Spinal cord (tissue), 10 donors: ENCODE data around the gene GSAP. TPM values are rescaled to one million over a fixed set of nuclear protein-coding genes. Genes with fewer than 3 reads are reported as not detected.

ENCODE experiments used
- DNase-seq, 6 donors: peaks; one replicate each; pipeline versions ENCODE4 v3.0.0 to v3.0.0-alpha.2; 2013 to 2015; ENCODE audit warnings: low spot score in 6 of 6, low read depth in 4 of 6
- H3K27ac ChIP-seq: one replicate; pipeline ENCODE4 v1.5.1; 2013; ENCODE audit warnings: low read depth, low read length, control low read depth
- H3K27me3 ChIP-seq: one replicate; pipeline ENCODE4 v1.6.1; 2013; ENCODE audit warnings: low read length; ENCODE audit not compliant: control insufficient read depth, insufficient read depth
- H3K36me3 ChIP-seq: one replicate; pipeline ENCODE4 v1.6.1; 2013; ENCODE audit warnings: low read length; ENCODE audit not compliant: control insufficient read depth, insufficient read depth
- H3K4me1 ChIP-seq: one replicate; pipeline ENCODE4 v1.6.1; 2013; ENCODE audit warnings: low read length; ENCODE audit not compliant: control insufficient read depth, insufficient read depth
- H3K4me3 ChIP-seq: one replicate; pipeline ENCODE4 v1.5.1; 2013; ENCODE audit warnings: low read depth, low read length, control low read depth
- H3K9me3 ChIP-seq: one replicate; pipeline ENCODE4 v1.6.1; 2013; ENCODE audit warnings: low read length; ENCODE audit not compliant: control insufficient read depth, insufficient read depth
- WGBS: methylation state at CpG from one replicate; pipeline ENCODE4 v1.1.5; 2013; ENCODE audit warnings: missing lambda C conversion rate; ENCODE audit not compliant: insufficient coverage; 5-methylcytosine and 5-hydroxymethylcytosine counted together
- polyA plus RNA-seq, 2 donors: library from polyadenylated mRNA; unstranded; fragments of 120-200 nt; gene quantifications; one replicate each; pipeline ENCODE4 v1.2.1, GENCODE V29; 2013; ENCODE audit not compliant: insufficient read length in 2 of 2
- total RNA-seq, 2 donors: library from RNA; depleted of rRNA in 1 of 2; stranded (reverse); fragments of 120-200 nt in 1 of 2; fragments of >200 nt in 1 of 2; gene quantifications; one replicate each; pipeline versions ENCODE4 v1.2.3 to v1.2.4, GENCODE V29; 2013 to 2014
- donor health status: healthy.

The GSAP gene
- total and polyA plus RNA-seq, 4 donors: 11.2 to 18.4 (median 14.7) TPM

GRCh38 chr7:77383333-77383740 lies 32.8 kb downstream of the GSAP start:
- H3K36me3 ChIP-seq: no peaks in the 10 kb centered on the region
- H3K4me3 ChIP-seq: no peak overlapping the region
- WGBS: 83% methylated on average over 1 of the region's 6 CpGs
- H3K27me3 ChIP-seq: no peaks in the 10 kb centered on the region
- no peaks in the 10 kb centered on the region for H3K4me1 ChIP-seq
- no peak for DNase-seq
- no peaks in the 10 kb centered on the region for H3K9me3 ChIP-seq
- no peak overlapping the region for H3K27ac ChIP-seq

GRCh38 chr7:77382532-77382931 lies 33.6 kb downstream of the GSAP start:
- DNase-seq: no peak
- Histone ChIP-seq H3K9me3 (no peaks in the 10 kb centered on the region), H3K36me3 (no peaks in the 10 kb centered on the region), H3K27ac (no peak overlapping the region), H3K4me3 (no peak overlapping the region), H3K4me1 (no peaks in the 10 kb centered on the region), H3K27me3 (no peaks in the 10 kb centered on the region)

- Histone ChIP-seq H3K27ac (no peak overlapping the region), H3K9me3 (no peaks in the 10 kb centered on the region), H3K4me3 (no peak overlapping the region), H3K4me1 (no peaks in the 10 kb centered on the region), H3K27me3 (no peaks in the 10 kb centered on the region), H3K36me3 (peaks cover 4% of the 10 kb centered on the region)
- no peak for DNase-seq
- WGBS: no CpG with 5 or more reads among the region's 3 CpGs
These were observed 37.6 kb downstream of the GSAP start for GRCh38 chr7:77378584-77378983.

GRCh38 chr7:77370606-77371005 lies 45.5 kb downstream of the GSAP start:
- WGBS: 50% methylated on average over 1 of the region's 1 CpG
- peaks cover 1% of the 10 kb centered on the region for H3K9me3 ChIP-seq
- DNase-seq: no peak
- no peaks in the 10 kb centered on the region for H3K36me3 ChIP-seq
- no peaks in the 10 kb centered on the region for H3K27me3 ChIP-seq
- H3K4me3 ChIP-seq: no peak overlapping the region
- H3K4me1 ChIP-seq: no peaks in the 10 kb centered on the region
- no peak overlapping the region for H3K27ac ChIP-seq

- no CpG with 5 or more reads among the region's 2 CpGs for WGBS
These were observed 47.2 kb downstream of the GSAP start for GRCh38 chr7:77368974-77369373.

GRCh38 chr7:77367976-77368375 lies 48.2 kb downstream of the GSAP start:
- WGBS: no CpG with 5 or more reads among the region's 4 CpGs
- no peak overlapping the region for H3K4me3 ChIP-seq
- H3K9me3 ChIP-seq: peaks cover 1% of the 10 kb centered on the region
- no peaks in the 10 kb centered on the region for H3K4me1 ChIP-seq
- no peaks in the 10 kb centered on the region for H3K27me3 ChIP-seq
- DNase-seq: peak in 1 of 6 donors; percentile 9
- no peaks in the 10 kb centered on the region for H3K36me3 ChIP-seq
- no peak overlapping the region for H3K27ac ChIP-seq

More at GRCh38 chr7:77368974-77369373, 47.2 kb downstream of the GSAP start:
- Histone ChIP-seq H3K4me3 (no peak overlapping the region), H3K4me1 (no peaks in the 10 kb centered on the region), H3K27ac (no peak overlapping the region), H3K9me3 (peaks cover 1% of the 10 kb centered on the region), H3K36me3 (no peaks in the 10 kb centered on the region), H3K27me3 (no peaks in the 10 kb centered on the region)
- DNase-seq: no peak

GRCh38 chr7:77362905-77363304 lies 53.2 kb downstream of the GSAP start:
- no peak overlapping the region for H3K4me3 ChIP-seq
- no peaks in the 10 kb centered on the region for H3K27me3 ChIP-seq
- H3K36me3 ChIP-seq: no peaks in the 10 kb centered on the region
- no peak for DNase-seq
- WGBS: 86% methylated on average over 1 of the region's 1 CpG
- H3K4me1 ChIP-seq: no peaks in the 10 kb centered on the region
- peaks cover 1% of the 10 kb centered on the region for H3K9me3 ChIP-seq
- no peak overlapping the region for H3K27ac ChIP-seq

GRCh38 chr7:77360969-77361368 lies 55.2 kb downstream of the GSAP start:
- no CpG with 5 or more reads among the region's 3 CpGs for WGBS
- H3K4me1 ChIP-seq: no peaks in the 10 kb centered on the region

GRCh38 chr7:77360104-77360503 lies 56.0 kb downstream of the GSAP start:
- H3K27ac ChIP-seq: no peak overlapping the region
- no CpG with 5 or more reads among the region's 1 CpG for WGBS

More at GRCh38 chr7:77360969-77361368, 55.2 kb downstream of the GSAP start:
- H3K4me3 ChIP-seq: no peak overlapping the region
- H3K9me3 ChIP-seq: no peaks in the 10 kb centered on the region
- no peaks in the 10 kb centered on the region for H3K27me3 ChIP-seq
- H3K27ac ChIP-seq: no peak overlapping the region
- DNase-seq: no peak
- no peaks in the 10 kb centered on the region for H3K36me3 ChIP-seq

GRCh38 chr7:77359599-77359998 lies 56.5 kb downstream of the GSAP start:
- no peak overlapping the region for H3K27ac ChIP-seq
- H3K4me1 ChIP-seq: no peaks in the 10 kb centered on the region
- no peaks in the 10 kb centered on the region for H3K36me3 ChIP-seq
- DNase-seq: no peak
- WGBS: no CpG with 5 or more reads among the region's 1 CpG
- no peaks in the 10 kb centered on the region for H3K27me3 ChIP-seq
- H3K4me3 ChIP-seq: no peak overlapping the region
- H3K9me3 ChIP-seq: no peaks in the 10 kb centered on the region

More at GRCh38 chr7:77360104-77360503, 56.0 kb downstream of the GSAP start:
- Histone ChIP-seq H3K4me1 (no peaks in the 10 kb centered on the region), H3K36me3 (no peaks in the 10 kb centered on the region), H3K9me3 (no peaks in the 10 kb centered on the region), H3K27me3 (no peaks in the 10 kb centered on the region), H3K4me3 (no peak overlapping the region)
- DNase-seq: no peak
